Prostate gland (tissue), 2 donors: ENCODE data around the gene OGT. TPM values are rescaled to one million over a fixed set of nuclear protein-coding genes. Genes with fewer than 3 reads are reported as not detected.

Experiments used
- DNase-seq: peaks from one replicate; pipeline ENCODE4 v3.0.0-alpha.2; 2019; ENCODE audit warnings: low spot score
- H3K27ac ChIP-seq, 2 donors: fragments of 200-600 bp; sonication (generic); 2 replicates each; pipeline ENCODE4 v1.5.1; 2017 to 2019
- H3K27me3 ChIP-seq: fragments of 200-600 bp; sonication (generic); replicated peaks from 2 replicates; pipeline ENCODE4 v1.5.1; 2019; ENCODE audit not compliant: insufficient read depth
- H3K36me3 ChIP-seq, 2 donors: fragments of 200-600 bp; sonication (generic); 1 replicate in 1 of 2; 2 replicates in 1 of 2; pipeline versions ENCODE4 v1.5.1 to v1.8.1; 2017 to 2019
- H3K4me1 ChIP-seq: fragments of 200-600 bp; sonication (generic); replicated peaks from 2 replicates; pipeline ENCODE4 v1.5.1; 2019
- H3K4me3 ChIP-seq, 2 donors: fragments of 200-600 bp; sonication (generic); 2 replicates each; pipeline ENCODE4 v1.5.1; 2017 to 2019
- H3K9me3 ChIP-seq: fragments of 200-600 bp; sonication (generic); 2 replicates; pipeline ENCODE4 v1.5.1; 2017
- POLR2A ChIP-seq: fragments of 450-650 bp; IDR thresholded peaks from one replicate; pipeline ENCODE4 v1.6.1; 2016; ENCODE audit warnings: antibody characterized with exemption, mild to moderate bottlenecking
- POLR2AphosphoS5 ChIP-seq: sonication (generic); formaldehyde crosslinking; IDR thresholded peaks from one replicate; pipeline ENCODE4 v1.6.1; 2017; ENCODE audit warnings: antibody characterized with exemption
- WGBS: methylation state at CpG from one replicate; pipeline ENCODE4 v1.1.5; 2018; 5-methylcytosine and 5-hydroxymethylcytosine counted together
- intact Hi-C: fragments of 100-400 bp; cut with DNase I; formaldehyde crosslinking; loops from one replicate; pipeline ENCODE4 v1.14.2; 2022
- total RNA-seq, 2 donors: library from RNA; depleted of rRNA; stranded (reverse); fragments of >200 nt; gene quantifications; one replicate each; pipeline ENCODE4 v1.1.0, GENCODE V29; 2016
- TF ChIP-seq, protein P1 (sequence below), 4 experiments: fragments of 200-600 bp in 2 of 4; fragments of 450-650 bp in 2 of 4; sonication (generic) in 2 of 4; IDR thresholded peaks; 1 replicate in 3 of 4; 2 replicates in 1 of 4; pipeline ENCODE4 v1.5.1; 2016 to 2019; ENCODE audit warnings: antibody characterized with exemption in 4 of 4, mild to moderate bottlenecking in 2 of 4, moderate library complexity in 2 of 4

Gene OGT
- total RNA-seq, 2 donors from 2014 or later = 68.0 to 126 TPM

DNA sequence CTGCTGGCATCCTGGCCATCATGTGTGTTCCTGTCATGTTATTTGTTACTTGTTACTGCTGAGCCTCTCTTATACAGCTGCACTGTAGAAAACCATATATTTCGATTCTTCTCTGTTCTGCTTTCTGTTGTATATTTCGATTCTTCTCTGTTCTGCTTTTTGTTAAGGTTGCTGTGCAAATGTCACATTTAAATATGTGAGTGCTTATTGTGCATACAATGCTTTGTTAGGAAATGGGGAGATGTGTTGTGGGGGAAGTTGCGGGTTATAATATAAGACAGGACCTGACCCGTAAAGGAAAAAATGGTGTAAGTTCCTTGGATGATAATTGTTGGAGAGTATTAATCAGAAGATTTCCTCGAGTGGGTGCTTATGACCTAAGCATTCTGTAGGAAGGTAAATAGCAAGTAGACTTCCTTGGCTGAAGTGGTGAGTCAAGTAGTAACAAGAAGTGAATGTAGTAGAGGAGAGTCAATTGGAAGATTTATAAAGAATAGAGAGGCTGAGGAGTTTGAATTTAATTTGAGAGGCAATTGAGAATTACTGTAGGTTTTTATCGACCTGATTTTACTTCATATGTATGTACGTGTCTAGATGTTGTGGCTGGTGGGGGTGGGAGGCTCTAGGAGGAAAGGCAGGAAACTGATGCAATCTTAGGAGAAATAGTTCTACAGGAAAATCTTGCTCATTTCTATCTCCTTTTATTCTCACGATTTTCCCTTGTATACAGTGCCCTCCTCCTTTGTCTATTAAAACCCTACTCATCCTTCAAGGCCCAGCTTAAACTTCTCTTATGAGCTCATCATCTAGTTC, 8.5 kb downstream of the OGT start:
- H3K9me3 ChIP-seq = no peaks in the 10 kb centered on the region
- H3K4me3 ChIP-seq = no peak overlapping the region
- H3K36me3 ChIP-seq = no peaks in the 10 kb centered on the region
- DNase-seq = no peak
- no peaks in the 10 kb centered on the region for H3K4me1 ChIP-seq
- WGBS = 43% methylated on average over 8 of the region's 8 CpGs
- intact Hi-C loops = no loop called here
- no peaks in the 10 kb centered on the region for H3K27me3 ChIP-seq
- no peak overlapping the region for H3K27ac ChIP-seq
- TF ChIP-seq, protein P1, sequence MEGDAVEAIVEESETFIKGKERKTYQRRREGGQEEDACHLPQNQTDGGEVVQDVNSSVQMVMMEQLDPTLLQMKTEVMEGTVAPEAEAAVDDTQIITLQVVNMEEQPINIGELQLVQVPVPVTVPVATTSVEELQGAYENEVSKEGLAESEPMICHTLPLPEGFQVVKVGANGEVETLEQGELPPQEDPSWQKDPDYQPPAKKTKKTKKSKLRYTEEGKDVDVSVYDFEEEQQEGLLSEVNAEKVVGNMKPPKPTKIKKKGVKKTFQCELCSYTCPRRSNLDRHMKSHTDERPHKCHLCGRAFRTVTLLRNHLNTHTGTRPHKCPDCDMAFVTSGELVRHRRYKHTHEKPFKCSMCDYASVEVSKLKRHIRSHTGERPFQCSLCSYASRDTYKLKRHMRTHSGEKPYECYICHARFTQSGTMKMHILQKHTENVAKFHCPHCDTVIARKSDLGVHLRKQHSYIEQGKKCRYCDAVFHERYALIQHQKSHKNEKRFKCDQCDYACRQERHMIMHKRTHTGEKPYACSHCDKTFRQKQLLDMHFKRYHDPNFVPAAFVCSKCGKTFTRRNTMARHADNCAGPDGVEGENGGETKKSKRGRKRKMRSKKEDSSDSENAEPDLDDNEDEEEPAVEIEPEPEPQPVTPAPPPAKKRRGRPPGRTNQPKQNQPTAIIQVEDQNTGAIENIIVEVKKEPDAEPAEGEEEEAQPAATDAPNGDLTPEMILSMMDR (IDR thresholded peaks at IDR 0.05) = no peak
- TF ChIP-seq POLR2AphosphoS5 (no peak), POLR2A (no peak)

- TF ChIP-seq POLR2A (no peak), POLR2AphosphoS5 (no peak)
- TF ChIP-seq, protein P1 (IDR thresholded peaks at IDR 0.05) = no peak
- no peaks in the 10 kb centered on the region for H3K4me1 ChIP-seq
- H3K27me3 ChIP-seq = no peaks in the 10 kb centered on the region
- H3K9me3 ChIP-seq = no peaks in the 10 kb centered on the region
- whole genome bisulfite sequencing = 59% methylated on average over 1 of the region's 1 CpG
- no peak for DNase-seq
- intact Hi-C loops = no loop called here
- no peaks in the 10 kb centered on the region for H3K36me3 ChIP-seq
- H3K27ac ChIP-seq = no peak overlapping the region
- H3K4me3 ChIP-seq = no peak overlapping the region
Measured at GRCh38 chrX:71542411-71542810, 9.5 kb downstream of the OGT start.

DNA sequence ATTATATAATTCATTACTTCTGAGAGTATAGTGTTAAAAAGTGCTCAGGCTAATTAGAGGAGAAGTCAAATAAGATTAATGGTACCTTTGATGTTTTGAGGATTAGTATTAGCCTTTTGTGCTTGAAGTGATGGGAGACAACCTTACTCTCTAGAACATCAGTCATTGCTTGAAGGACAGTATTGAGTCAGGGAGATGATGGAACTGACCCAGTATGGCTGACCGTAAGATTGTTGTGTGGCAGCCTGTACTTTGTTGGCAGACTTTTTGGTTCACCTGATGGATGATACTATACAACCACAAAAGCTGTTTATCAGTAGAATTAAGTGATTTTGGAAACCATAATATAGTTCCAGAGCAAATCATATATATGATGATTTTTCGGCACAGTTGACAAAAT, 9.9 kb downstream of the OGT start:
- no peaks in the 10 kb centered on the region for H3K36me3 ChIP-seq
- H3K4me1 ChIP-seq = no peaks in the 10 kb centered on the region
- no peak overlapping the region for H3K27ac ChIP-seq
- no peaks in the 10 kb centered on the region for H3K27me3 ChIP-seq
- TF ChIP-seq, protein P1 (IDR thresholded peaks at IDR 0.05) = no peak
- no peak for TF ChIP-seq POLR2A
- no peak for TF ChIP-seq POLR2AphosphoS5
- 90% methylated on average over 2 of the region's 2 CpGs for WGBS
- DNase-seq = no peak
- H3K9me3 ChIP-seq = no peaks in the 10 kb centered on the region
- no peak overlapping the region for H3K4me3 ChIP-seq
- intact Hi-C loops = no loop called here

DNA sequence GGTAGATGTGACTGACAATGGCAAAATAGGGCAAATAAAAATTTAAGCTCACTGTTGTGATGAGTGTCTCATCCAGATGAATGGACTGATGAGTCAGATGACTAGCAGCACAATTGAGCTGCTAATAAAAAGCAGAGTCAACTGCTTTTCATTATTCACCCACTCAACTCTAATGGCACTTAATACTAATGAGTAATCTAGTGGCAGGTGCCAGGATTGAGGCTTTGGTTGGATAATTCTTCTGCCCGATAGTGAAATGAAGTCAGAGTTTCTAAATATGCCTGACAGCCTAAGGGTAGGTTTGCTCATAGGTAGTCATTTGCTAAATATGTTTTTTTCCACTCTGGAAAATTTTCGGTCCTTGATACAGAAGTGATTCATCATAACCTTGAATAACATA, 10.4 kb downstream of the OGT start:
- no peak for DNase-seq
- Histone ChIP-seq H3K36me3 (no peaks in the 10 kb centered on the region), H3K27ac (no peak overlapping the region), H3K9me3 (no peaks in the 10 kb centered on the region), H3K4me1 (no peaks in the 10 kb centered on the region), H3K27me3 (no peaks in the 10 kb centered on the region), H3K4me3 (no peak overlapping the region)
- 40% methylated on average over 2 of the region's 2 CpGs for WGBS
- intact Hi-C loops = no loop called here
- TF ChIP-seq POLR2A (no peak), POLR2AphosphoS5 (no peak)
- TF ChIP-seq, protein P1 (IDR thresholded peaks at IDR 0.05) = no peak

DNA sequence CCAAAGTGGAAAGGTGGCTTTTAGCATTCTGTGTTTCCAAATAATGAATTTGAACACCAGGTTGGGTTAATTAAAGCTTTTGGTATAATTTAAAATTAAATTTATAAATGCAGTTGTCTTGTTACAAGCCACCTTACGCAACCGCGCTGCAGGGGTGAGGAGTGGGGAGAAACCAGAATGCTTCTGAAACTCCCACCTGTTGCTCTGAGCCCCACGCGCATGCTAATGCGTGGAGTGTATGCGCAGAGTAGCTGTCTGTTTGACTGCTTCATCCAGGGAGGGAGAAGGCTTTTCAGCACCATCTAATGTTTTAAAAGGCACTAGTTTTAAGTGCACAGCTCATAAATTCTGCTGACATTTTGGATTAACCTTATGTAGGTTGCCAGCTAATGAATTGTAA, 12.5 kb downstream of the OGT start:
- Histone ChIP-seq H3K4me3 (no peak overlapping the region), H3K27ac (no peak overlapping the region), H3K27me3 (no peaks in the 10 kb centered on the region), H3K36me3 (no peaks in the 10 kb centered on the region), H3K4me1 (no peaks in the 10 kb centered on the region), H3K9me3 (no peaks in the 10 kb centered on the region)
- TF ChIP-seq POLR2AphosphoS5 = no peak
- no peak for TF ChIP-seq POLR2A
- TF ChIP-seq, protein P1 (IDR thresholded peaks at IDR 0.05) = no peak
- WGBS = 93% methylated on average over 7 of the region's 7 CpGs
- intact Hi-C loops = no loop called here
- DNase-seq = no peak
